Activated CD4-positive, alpha-beta T cell treated with anti-CD3 and anti-CD28 coated beads, Interleukin-2, amount 50 U/mL, for 4 hours (primary cell): Measurements from ENCODE around the gene NUP188.
A peak's percentile ranks its signal among the peaks of the same experiment; 100 is the strongest.
"Not testable (repeated sequence)": the region's sequence is repeated elsewhere in the genome, so short reads cannot be mapped to it uniquely, and the experiment has no call there.

ENCODE experiments used
- DNase-seq, 2 experiments: peaks; one replicate each; pipeline ENCODE4 v3.0.0-alpha.2; 2020

The NUP188 gene

DNA sequence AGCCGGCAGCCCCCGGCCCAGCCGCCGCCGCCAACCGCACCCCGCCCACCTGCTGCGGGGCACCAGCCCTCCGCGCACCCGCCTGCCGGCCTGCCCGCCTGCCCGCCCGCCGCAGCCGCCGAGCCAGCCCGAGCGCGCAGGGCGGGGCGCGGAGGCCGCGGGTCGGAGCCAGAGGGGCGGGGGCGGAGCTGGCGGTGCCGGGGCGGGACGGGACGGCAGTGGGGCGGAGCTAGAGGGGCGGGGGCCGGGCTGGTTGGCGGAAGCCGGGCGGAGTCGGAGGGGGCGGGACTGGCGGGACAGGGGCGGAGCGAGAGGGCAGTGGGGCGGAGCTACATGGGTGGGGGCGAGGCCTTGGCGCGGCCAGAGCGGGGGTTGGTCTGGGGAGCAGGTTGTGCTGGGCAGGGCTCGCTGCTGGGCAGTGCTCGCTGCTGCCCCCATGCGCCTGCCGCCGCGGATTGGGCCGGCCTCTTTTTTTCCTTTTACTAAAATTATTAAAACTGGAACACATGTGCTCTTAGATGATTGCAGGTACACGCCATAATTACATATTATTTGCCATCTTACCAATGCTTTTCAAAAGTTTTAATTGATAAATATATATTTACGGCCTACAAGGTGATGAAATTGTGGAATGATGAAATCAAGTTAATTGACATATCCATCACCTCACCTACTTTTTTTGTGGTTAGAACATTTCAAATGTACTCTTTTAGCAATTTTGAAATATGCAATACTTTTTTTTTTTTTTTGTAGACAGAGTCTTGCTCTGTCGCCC, 80.9 kb downstream of the NUP188 start, which contains the start of gene SH3GLB2:
Gene SH3GLB2, minus strand, starts transcription at position 140 of the 775 bp plus-strand sequence. CDS start 177 bp downstream, outside the sequence.
- DNase-seq: peak; percentile 88 to 89

DNA sequence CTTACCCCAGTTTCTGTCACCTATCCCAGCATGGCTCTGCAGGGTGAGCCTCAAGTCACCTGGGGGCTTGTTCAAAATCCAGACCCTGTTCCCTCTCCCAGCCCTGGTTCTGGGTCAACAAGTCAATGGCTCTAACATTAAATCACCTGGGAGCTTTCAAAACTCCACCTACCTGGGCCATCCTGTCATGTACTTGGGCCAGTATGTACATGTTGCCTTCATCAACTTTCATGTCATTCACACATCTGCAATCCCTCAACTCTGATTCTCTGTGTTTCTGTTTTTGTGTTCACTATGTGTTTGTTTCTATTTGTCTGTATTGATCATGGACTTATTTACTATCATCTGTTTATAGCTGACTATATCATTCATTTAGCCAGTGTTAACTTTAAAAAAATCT, 82.7 kb downstream of the NUP188 start:
- DNase-seq: no peak

DNA sequence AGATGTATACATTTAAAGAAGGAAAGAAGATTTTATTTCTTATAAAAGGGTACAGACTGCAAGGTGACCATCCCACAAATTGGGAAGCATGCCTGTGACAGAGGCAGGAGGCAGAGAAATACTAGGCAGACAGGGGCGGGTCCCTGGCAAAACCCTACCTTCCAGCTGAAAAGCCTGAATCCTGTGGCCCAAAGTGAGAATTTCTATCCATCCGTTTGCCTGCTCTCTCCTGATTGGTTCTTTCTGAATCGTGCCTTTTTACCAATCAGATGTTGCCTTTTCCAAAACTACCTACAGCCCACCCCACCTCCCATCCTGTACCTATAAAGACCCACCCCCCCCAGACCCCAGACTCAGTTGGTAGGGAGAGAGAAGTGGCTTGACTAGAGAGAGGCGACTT, 84.0 kb downstream of the NUP188 start:
- DNase-seq: no peak

DNA sequence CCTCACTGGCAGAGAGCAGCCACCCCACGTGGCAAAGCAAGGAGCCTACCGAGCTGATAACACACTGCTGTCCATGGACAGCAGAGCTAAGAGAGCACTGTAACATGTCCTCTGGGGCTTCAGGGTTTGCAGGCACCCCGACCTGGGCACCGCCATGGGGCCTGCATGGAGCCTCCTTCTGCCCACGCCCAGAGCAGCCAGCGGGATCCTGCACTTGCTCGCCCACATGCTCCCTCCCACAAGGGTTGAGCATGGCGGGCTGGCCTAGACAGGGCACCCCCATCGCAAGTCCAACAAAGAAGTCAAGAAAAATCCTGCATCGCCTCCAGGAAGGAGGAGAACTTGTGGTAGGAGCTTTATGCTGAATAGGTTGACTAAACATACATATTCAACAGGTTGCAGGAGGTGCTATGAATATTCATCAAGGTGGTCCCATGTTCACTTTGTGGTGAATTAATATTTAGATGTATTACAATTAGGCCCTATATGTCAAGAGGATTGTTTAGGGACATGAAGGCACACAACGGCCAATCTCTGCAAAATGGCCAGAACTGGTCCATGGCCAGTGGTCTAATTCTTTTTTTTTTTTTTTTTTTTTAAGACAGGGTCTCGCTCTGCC, 85.2 kb downstream of the NUP188 start:
- no peak for DNase-seq

DNA sequence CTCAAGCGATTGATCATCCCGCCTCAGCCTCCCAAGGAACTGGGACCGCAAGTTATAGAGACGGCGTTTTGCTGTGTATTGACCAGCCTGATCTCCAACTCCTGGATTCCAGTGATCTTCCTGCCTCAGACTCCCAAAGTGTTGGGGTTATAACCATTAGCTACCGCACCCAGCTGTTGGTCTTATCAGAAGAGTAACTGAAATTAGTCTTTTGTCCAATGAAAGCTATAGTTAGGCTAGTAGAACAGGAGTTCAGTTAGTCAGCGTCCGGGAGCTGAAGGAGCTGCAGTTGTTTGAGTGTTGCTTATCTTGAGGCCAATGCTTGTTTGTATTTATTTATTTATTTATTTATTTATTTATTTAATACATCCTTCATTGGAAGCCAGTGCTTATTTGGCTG, 85.7 kb downstream of the NUP188 start:
- DNase-seq: no peak

DNA sequence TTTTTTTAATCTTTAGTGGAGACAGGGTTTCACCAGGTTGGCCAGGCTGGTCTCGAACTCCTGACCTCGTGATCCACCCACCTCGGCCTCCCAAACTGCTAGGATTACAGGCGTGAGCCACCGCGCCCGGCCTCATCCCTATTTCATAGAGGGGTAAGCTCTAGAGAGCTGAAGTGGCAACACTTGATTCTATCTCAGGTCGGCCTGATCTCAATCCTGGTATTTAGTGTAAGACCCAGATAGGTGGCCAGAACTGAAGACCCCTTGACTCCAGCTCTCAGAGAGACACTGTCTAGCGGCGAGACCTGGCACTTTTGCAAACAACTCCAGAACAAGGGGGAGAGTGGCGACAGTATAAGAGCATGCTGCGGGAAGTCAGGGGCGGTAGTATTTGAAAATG, 88.3 kb downstream of the NUP188 start:
- DNase-seq: not testable (repeated sequence)

DNA sequence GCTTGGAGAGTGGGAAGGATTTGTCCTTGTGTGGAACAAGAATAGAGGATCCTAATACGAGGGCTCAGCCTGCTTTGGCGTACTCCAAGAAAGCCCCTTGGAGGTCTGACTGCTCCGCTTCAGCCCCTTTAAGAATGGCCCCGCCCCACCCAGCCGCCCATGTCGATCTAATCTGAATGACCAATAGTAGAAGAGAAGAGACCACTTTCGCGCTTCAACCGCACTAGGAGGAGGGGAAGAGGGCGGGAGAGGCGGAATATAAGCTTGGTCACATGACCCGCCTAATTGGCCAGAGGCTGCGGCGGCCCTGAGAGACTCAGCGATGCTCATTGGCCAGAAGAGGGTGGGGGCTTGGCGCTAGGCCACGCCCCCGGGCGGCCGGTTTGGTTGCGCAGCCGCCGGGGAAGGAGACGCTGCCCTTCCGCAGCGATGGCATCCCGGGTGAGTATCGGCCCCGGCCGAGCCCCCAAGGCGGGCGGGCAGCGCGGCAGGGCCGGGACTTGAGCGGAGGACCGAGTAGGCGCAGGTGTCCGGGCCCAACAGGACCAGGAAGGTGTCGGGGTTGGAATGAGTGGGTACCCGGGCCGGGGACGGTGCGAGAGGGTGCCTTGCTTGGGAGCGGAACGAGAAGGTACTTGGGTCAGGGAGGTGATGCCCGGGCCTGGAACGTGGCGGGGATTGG, 88.9 kb downstream of the NUP188 start, which contains the start of gene MIGA2:
Gene MIGA2, plus strand, starts transcription at position 386 of the 682 bp plus-strand sequence. CDS start 3,969 bp downstream, outside the sequence.
- peak; percentile 86 to 87 for DNase-seq

DNA sequence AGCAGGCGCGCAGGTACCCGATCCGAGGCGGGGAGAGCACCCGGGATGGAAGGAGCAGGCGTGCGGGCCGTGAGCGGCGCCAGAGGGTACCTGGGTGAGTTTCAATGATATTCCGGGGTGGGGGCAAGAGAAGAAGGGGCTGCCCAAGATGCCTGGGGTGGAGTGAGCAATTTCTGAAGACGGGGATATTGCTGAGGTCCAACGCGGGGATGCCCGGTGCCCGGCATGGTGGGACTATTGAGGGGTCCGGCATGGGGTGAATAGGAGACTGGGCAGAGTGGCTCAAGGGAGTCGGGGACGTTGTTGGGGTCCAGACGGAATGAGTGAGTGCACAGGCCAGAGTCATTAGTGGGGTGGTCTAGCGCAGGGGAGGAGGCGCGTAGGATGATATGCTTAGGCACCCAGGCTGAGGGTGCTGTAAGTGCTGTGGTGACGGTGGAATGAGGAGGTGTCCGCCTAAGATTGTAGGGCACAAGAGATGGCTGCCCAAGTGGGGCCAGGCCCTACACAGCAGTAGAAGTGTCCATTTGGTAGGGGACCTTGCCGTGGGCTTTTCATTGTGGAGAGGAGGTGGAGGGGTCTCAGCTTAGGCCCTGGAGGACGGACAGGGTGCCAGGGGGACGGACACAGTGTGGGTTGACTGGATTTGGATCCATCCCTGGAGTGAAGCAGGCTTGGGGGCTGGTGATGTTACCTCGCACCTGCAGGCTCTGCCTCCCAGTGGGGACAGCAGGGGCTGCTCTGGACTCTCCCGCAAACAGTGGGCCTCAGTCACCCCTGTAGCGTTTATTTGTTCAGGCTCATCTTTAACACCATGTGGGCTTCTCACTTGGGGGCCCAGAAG, 89.6 kb downstream of the NUP188 start:
- no peak for DNase-seq

DNA sequence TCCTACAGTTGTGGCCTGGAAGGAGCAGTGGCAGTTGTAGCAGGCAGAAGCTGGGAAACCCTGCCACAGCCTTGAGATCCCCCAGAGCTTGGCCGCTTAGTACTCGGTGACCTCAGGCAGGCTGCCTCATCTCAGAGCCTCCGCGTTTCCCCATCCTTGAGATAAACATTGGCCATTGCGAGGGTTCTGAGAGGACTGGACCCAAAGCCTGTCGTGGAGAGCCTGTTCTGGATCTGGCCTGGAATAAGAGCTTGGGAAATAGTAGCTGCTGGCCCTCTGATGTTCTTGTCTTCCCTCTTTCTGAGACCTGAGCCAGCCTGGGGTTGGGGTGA, 90.2 kb downstream of the NUP188 start:
- no peak for DNase-seq

DNA sequence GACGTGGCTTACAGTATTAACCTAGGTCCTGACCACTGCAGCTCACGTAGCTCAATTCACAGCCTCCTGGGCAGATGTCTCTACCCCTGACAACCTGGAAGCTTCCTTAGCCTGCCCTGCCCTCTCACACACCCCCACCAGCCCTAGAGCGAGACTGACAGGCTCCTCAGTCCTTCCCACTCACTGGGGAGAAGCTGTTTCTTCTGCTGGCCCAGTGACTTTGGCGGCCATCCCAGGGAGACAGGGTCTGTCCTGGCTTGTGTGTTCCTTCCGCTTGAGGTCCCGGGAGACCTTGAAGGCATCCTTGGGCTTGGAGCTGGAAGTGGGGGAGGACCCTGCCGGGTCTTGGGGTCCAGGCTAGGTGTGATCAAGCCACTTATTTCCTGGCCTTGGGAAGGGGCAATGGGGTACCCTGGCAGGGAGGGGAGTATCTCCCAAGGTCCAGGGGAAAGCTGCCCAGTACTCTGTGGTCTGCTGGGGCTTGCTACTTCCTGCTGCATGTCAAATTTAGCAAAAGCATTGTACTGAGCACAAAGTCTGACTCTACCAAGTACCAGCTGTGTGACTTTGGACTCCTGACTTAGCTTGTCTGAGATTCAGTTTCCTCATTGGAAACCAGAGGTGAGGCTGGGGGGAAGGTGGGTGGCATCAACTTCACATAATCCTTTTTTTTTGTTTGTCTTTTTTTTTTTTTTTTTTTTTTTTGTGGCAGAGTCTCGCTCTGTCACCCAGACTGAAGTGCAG, 90.8 kb downstream of the NUP188 start:
- DNase-seq: no peak

DNA sequence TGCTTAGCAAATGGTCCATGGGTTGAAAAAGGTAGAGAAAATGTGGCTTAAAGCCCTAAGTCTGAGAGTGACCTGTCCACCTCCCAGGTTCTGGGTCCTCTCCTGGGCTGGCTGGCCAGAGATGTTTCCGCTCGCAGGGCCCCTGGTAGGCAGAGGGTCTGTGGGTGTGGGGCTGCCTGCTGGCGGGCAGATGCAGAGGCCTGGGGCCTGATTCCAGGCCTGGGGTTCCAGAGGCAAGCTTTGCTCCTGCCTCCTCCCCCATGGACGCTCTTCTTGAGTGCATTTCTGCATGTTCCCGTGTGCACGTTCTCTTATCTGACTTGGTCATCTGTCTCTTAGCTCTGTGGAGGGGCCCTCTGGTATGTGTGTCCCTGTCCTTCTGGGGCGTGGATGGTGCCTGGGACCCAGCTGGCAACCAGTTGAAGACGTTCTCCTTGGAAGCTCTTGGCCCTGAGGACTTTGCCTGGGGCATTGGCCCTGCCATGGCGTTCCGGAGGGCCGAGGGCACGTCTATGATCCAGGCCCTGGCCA, 92.7 kb downstream of the NUP188 start:
- DNase-seq: no peak

DNA sequence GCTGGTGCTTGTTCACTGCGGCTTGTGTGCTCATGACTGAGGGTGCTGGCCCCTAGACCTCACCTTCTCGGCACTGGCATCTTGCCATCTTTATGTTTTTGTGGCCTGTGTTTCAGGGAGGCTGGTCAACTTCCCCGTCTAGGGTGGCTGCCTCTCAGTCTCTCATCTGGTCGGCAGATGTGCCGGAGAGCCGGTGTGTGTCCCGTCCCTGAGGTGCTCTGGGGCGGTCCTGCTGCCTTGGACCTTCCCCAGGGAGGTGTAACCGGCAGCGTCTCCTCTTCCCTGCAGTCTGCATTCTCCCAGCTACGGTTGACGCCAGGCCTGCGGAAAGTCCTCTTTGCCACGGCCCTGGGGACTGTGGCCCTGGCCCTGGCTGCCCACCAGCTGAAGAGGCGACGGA, 94.5 kb downstream of the NUP188 start:
- no peak for DNase-seq

DNA sequence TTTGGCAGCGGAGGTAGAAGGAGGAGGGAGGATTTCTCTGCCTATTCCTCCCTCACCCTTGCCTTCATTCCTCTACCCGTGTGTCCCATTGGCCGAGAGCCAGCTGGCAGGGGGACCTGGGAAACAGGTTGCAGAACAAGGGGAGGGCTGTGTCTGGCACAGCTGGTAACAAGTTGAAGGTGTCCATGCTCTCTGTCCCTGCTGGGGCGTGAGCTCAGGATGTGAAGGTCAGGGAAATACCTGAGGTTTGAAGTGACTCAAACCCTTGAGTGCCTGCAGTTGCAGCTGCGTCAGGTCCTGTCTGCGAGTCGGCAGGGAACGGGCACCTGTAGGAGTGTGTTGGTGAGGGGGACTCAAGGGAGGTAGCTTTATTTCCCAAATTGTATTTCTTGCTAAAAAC, 105.1 kb downstream of the NUP188 start:
- DNase-seq: no peak

DNA sequence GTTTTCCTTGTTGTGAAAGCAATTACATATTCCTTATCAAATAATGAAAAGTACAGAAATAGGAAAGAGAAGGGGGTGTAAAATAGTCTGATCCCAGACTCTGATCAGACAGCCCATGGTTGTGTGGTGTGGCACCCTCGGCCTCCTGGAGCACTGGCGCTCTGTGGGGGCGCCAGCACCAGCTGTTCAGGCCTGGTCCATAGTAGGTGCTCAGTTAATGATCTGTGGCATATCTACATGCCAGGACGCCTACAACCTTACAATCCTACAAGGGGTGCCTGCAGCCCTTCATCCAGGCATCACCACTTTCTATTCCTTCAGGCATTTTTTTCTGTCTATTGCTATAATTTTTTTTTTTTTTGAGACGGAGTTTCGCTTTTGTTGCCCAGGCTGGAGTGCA, 105.5 kb downstream of the NUP188 start:
- no peak for DNase-seq

DNA sequence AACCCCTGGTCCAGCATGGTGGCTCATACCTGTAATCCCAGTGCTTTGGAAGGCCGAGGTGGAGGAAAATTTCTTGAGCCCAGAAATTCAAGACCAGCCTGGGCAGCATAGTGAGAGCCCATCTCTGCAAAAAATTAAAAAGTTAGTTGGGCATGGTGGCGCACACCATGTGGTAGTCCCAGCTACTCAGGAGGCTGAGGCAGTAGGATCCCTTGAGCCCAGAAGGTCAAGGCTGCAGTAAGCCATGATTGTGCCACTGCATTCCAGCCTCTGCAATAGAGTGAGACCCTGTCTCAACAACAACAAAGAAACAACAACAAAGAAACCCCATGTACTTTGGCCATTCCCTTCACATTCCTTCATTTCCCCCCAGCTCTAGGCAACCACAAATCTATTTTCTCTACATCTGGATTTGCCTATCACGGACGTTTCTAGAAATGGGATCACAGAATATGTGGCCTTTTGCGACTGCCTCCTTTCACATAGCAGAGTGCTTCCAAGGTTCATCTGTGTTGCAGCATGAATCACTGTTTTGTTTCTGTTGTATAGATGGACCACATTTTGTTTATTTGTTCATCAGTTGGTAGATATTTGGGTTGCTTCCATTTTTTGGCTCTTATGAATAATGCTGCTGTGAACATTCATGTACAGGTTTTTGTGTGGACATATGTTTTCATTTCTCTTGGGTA, 106.8 kb downstream of the NUP188 start:
- no peak for DNase-seq
